ENCODE data around the gene IL22RA2. TPM values are rescaled to one million over a fixed set of nuclear protein-coding genes. Genes with fewer than 3 reads are reported as not detected.
"Not testable (repeated sequence)": the region's sequence is repeated elsewhere in the genome, so short reads cannot be mapped to it uniquely, and the experiment has no call there.

Gene IL22RA2
- total RNA-seq, 1 donor from 2014 or later = not detected

DNA sequence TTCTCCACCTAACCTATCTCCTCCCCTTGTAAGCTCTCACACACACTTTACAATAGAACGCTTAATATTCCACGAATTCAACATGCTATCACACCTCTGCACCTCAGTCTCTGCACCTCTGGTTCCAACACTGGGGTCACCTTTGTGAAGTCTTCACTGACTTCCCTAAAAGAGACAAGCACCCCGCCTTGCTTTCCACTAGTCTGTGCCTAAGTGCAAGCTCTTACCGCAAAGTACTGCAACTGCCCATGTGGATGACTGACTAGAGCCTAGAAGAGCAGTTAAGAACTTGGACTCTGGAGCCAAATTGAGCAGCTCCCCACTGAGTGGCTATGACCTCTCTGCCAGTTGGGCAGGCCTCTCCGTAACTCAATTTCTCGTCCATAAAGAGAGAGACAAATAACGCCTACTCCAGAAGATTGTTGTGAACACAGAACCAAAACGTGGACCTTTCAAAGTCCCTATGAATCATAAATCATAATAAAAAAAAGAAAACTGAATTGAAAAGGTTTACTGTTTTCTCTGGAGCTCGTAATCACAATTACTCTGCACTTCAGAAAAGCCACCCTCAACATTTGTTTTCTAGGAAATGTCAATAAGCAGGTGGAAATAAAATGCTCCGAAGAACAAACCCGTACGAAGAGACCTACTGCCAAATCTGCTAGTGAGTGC, 44.5 kb upstream of the IL22RA2 start:
- Mint-ChIP-seq H3K4me1 (ENCODE audit: unreplicated experiment) (peaks cover 52% of the 10 kb centered on the region), H3K27ac (ENCODE audit: unreplicated experiment) (peak overlapping the region; percentile 91), H3K36me3 (ENCODE audit: low read depth, unreplicated experiment) (peaks cover 7% of the 10 kb centered on the region)

DNA sequence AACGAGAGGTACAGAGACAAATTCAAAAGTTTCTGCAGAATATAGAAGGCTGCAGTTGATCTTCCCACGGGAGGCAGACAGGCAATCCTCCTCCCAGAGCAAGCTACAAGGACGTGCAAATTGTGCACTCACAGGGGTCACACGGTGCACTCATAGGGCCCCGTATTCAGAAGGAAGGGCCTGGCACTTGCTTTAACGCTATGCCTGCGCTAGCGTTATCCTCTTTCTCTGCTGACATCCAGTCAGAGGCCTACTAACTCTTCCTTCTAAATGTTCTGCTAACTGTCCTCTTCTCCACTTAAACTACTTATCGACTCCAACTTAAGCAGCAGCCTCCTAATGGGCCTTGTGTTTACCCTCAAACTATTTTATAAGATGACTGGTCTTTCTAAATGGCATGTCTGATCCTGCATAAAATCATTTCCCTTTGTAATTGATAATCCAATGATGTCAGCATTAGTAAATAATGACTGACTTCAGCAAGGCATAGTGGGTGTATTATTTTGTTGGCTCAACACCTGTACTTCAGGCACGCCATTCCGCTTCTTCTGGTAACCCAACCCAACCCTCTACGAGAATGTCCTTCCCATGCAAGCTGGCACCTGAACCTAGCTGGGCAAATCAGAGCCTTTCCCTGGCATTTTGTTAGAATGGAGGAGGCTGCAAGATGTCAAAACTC, 43.6 kb upstream of the IL22RA2 start:
- peaks cover 3% of the 10 kb centered on the region for H3K27me3 Mint-ChIP-seq (ENCODE audit: unreplicated experiment)
- H3K9me3 Mint-ChIP-seq (ENCODE audit: unreplicated experiment) = no peaks in the 10 kb centered on the region
- H3K4me1 Mint-ChIP-seq (ENCODE audit: unreplicated experiment) = peaks cover 53% of the 10 kb centered on the region
- peak overlapping the region; percentile 80 for H3K4me3 Mint-ChIP-seq (ENCODE audit: unreplicated experiment)
- no peak for DNase-seq (ENCODE audit: low spot score)
- peaks cover 11% of the 10 kb centered on the region for H3K36me3 Mint-ChIP-seq (ENCODE audit: low read depth, unreplicated experiment)
- no peak overlapping the region for H3K27ac Mint-ChIP-seq (ENCODE audit: unreplicated experiment)
- TF ChIP-seq CTCF (IDR thresholded peaks at IDR 0.05; ENCODE audit: unreplicated experiment) = no peak

More for the DNA sequence above, 44.5 kb upstream of the IL22RA2 start:
- H3K4me3 Mint-ChIP-seq (ENCODE audit: unreplicated experiment) = peak overlapping the region; percentile 99
- DNase-seq (ENCODE audit: low spot score) = no peak
- H3K9me3 Mint-ChIP-seq (ENCODE audit: unreplicated experiment) = no peaks in the 10 kb centered on the region
- H3K27me3 Mint-ChIP-seq (ENCODE audit: unreplicated experiment) = peaks cover 3% of the 10 kb centered on the region
- no peak for TF ChIP-seq CTCF (IDR thresholded peaks at IDR 0.05; ENCODE audit: unreplicated experiment)

GRCh38 chr6:137216106-137216505, 42.7 kb upstream of the IL22RA2 start:
- DNase-seq (ENCODE audit: low spot score) = no peak
- TF ChIP-seq CTCF (IDR thresholded peaks at IDR 0.05; ENCODE audit: unreplicated experiment) = no peak
- peak overlapping the region; percentile 72 for H3K4me3 Mint-ChIP-seq (ENCODE audit: unreplicated experiment)
- H3K4me1 Mint-ChIP-seq (ENCODE audit: unreplicated experiment) = peaks cover 57% of the 10 kb centered on the region
- H3K27ac Mint-ChIP-seq (ENCODE audit: unreplicated experiment) = no peak overlapping the region
- H3K36me3 Mint-ChIP-seq (ENCODE audit: low read depth, unreplicated experiment) = peaks cover 20% of the 10 kb centered on the region
- H3K27me3 Mint-ChIP-seq (ENCODE audit: unreplicated experiment) = peaks cover 3% of the 10 kb centered on the region
- H3K9me3 Mint-ChIP-seq (ENCODE audit: unreplicated experiment) = no peaks in the 10 kb centered on the region

DNA sequence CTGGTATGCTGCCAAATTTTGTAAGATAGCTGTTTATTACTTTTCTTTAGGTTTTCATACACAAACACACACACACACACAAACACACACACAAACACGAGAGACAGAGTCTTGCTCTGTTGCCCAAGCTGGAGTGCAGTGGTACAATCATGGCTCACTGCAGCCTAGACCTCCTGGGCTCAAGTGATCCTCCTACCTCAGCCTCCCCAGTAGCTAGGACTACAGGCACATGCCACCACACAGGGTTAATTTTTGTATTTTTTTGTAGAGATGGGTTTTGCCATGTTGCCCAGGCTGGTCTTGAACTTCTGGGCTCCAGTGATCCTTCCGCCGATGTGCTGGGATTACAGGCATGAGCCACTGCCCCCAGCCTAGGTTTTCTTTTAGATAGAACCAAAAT, 42.2 kb upstream of the IL22RA2 start:
- Mint-ChIP-seq H3K4me1 (ENCODE audit: unreplicated experiment) (peaks cover 57% of the 10 kb centered on the region), H3K36me3 (ENCODE audit: low read depth, unreplicated experiment) (peaks cover 23% of the 10 kb centered on the region), H3K4me3 (ENCODE audit: unreplicated experiment) (peak overlapping the region; percentile 17), H3K27ac (ENCODE audit: unreplicated experiment) (peak overlapping the region; percentile 59)
- not testable (repeated sequence) for H3K9me3 Mint-ChIP-seq (ENCODE audit: unreplicated experiment); H3K27me3 Mint-ChIP-seq (ENCODE audit: unreplicated experiment); DNase-seq (ENCODE audit: low spot score)

DNA sequence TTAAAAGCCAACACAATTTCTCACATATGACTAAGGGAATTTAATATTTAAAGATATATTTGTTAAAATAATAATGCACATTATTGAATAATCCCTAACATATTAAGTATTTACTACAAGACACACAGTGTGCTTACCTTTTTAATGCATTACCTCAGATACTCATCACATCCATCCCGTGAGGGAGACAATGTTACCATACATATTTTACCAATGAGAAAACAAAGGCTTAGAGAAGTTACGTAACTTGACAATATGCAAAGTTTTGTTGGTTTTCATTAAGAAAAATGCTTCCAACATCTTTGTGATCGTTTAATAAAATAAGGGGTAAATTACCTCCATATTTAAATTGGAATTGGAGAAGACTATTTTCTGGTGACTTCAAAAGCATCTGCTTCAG, 41.5 kb upstream of the IL22RA2 start:
- H3K27ac Mint-ChIP-seq (ENCODE audit: unreplicated experiment) = peak overlapping the region; percentile 96
- DNase-seq (ENCODE audit: low spot score) = no peak
- no peak overlapping the region for H3K4me3 Mint-ChIP-seq (ENCODE audit: unreplicated experiment)
- H3K36me3 Mint-ChIP-seq (ENCODE audit: low read depth, unreplicated experiment) = peaks cover 28% of the 10 kb centered on the region
- no peak for TF ChIP-seq CTCF (IDR thresholded peaks at IDR 0.05; ENCODE audit: unreplicated experiment)
- H3K9me3 Mint-ChIP-seq (ENCODE audit: unreplicated experiment) = no peaks in the 10 kb centered on the region
- H3K27me3 Mint-ChIP-seq (ENCODE audit: unreplicated experiment) = peaks cover 3% of the 10 kb centered on the region
- H3K4me1 Mint-ChIP-seq (ENCODE audit: unreplicated experiment) = peaks cover 55% of the 10 kb centered on the region

Measured in endothelial cell (in vitro differentiated cells).